CD4-positive, alpha-beta T cell treated with Interleukin-1 beta for 1 hour (primary cell): ENCODE measurements around the gene SARNP.
"Not testable (repeated sequence)": the region's sequence is repeated elsewhere in the genome, so short reads cannot be mapped to it uniquely, and the experiment has no call there.

ENCODE experiments used
- DNase-seq, 2 donors: peaks; one replicate each; pipeline ENCODE4 v3.0.0-alpha.2; 2020 to 2022

The SARNP gene

GRCh38 chr12:55817345-55818139 lies at the start of gene SARNP, which contains the start of gene ORMDL2:
SARNP (minus strand) TSS chr12:55817724; CDS start chr12:55817701, 23 bp downstream.
ORMDL2 (plus strand) TSS chr12:55818041; CDS start chr12:55819000, 959 bp downstream.
- DNase-seq, result peak; percentile 99

GRCh38 chr12:55866454-55867004 lies 49.0 kb upstream of the SARNP start:
- not testable (repeated sequence) for DNase-seq

- DNase-seq, result no peak
These were observed 47.8 kb upstream of the SARNP start for GRCh38 chr12:55865327-55865726.

GRCh38 chr12:55862931-55863330 lies 45.4 kb upstream of the SARNP start:
- not testable (repeated sequence) for DNase-seq

GRCh38 chr12:55862286-55862685 lies 44.8 kb upstream of the SARNP start:
- no peak for DNase-seq

- no peak for DNase-seq
These were observed 44.3 kb upstream of the SARNP start for GRCh38 chr12:55861871-55862270.

GRCh38 chr12:55861396-55861795 lies 43.9 kb upstream of the SARNP start:
- no peak for DNase-seq

DNA sequence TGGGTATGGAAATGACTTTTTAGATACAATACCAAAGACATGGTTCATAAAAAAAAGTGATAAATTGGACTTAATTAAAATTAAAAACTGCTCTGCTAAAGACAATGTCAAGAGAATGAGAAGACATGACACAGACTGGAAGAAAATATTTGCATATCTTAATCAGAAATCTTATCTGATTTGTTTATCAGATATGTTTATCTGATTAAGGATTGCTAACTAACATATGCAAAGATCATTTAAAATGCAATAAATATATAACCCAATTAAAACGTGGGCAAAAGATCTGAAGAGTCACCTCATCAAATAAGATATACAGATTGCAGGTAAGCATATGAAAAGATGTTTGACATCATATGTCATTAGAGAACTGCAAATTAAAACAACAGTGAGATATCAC lies 35.2 kb upstream of the SARNP start:
- DNase-seq, result no peak

GRCh38 chr12:55850893-55851292 lies 33.4 kb upstream of the SARNP start:
- no peak for DNase-seq

DNA sequence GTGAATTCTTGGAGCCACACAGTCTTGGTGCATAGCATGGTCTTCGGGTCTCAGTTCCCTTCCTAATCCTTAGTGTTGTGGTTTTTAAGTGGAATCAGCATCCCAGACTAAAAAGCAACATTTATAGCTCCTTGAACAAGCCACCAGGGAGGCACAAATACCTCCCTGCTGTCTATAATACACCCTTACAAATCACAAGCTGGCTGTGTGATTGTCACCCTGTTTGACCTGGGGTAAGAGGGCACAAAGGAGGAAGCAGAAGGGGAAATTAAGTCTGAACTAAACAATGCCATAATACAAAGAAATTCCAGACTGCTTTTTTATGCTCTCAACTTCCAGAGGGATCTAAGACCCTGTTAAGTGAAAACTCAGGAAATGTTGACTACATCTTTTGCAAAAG lies 32.9 kb upstream of the SARNP start:
- DNase-seq, result no peak

DNA sequence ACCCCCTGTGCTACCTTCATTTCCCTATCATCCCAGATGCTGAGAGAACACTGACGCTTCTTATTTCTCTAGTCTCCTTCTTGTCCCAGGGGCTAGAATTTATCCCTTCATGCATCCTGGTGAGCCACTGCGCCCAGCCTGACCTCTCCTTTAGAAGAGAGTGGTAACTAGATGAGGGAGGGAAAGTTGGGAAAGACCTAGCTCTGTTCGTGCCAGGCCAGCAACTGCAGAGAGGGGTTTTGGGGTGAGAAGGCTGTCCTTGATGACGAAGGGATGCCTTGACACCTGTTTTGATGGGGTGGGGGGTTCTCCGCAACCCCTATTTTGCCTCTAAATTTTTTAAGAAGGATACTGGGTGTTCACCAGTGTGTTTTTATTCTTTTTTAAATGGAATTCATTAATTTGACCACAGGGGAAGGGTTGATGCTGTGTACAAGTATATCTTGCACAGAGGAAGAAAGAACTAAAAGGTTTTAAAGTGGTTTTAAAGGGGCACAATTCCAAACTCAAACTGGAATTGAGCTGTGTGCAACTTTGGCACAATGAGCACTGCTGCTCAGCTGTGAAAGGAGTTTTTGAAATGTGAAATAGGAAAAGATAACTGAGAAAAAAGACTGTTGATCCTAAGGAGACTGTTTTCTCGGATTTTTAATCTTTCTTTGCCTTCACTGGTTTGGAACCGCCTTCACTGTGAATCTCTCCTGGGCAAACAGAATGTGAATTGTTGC lies 32.3 kb upstream of the SARNP start:
- DNase-seq, result no peak

DNA sequence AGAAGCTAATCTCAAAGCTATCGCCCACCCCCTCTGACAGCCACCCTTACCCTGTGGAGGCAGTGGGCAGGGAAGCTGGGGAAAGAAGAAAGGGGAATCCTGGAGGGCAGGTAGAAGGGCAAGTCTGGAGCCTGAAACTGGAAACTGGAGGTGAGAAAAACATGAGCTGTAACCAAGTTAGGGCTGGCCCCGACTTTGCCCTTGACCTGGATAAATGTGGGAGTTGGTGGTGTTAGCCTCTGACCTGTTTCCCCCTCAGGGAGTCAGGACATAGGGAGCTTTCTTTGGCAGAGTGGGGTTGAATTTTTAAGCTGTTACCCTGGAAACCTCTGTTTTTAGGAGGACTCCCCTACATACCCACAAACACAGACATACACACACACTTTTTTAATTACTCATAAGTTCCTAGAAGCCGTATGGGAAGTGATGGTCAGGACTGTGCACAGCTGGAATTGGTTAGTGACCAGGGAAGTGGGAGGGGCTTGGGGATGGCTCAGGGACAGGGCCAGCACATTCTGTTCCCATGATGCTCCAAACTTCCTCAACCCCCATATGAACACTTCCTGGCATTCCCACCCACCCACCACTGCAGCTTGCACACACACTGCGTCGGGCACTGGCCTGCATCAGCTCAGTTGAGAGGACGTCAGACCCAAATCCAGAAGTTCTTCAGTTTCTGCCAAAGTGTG lies 30.2 kb upstream of the SARNP start:
- peak in 1 of 2 donors; percentile 74 for DNase-seq

GRCh38 chr12:55847033-55847432 lies 29.5 kb upstream of the SARNP start:
- peak in 1 of 2 donors; percentile 51 for DNase-seq

DNA sequence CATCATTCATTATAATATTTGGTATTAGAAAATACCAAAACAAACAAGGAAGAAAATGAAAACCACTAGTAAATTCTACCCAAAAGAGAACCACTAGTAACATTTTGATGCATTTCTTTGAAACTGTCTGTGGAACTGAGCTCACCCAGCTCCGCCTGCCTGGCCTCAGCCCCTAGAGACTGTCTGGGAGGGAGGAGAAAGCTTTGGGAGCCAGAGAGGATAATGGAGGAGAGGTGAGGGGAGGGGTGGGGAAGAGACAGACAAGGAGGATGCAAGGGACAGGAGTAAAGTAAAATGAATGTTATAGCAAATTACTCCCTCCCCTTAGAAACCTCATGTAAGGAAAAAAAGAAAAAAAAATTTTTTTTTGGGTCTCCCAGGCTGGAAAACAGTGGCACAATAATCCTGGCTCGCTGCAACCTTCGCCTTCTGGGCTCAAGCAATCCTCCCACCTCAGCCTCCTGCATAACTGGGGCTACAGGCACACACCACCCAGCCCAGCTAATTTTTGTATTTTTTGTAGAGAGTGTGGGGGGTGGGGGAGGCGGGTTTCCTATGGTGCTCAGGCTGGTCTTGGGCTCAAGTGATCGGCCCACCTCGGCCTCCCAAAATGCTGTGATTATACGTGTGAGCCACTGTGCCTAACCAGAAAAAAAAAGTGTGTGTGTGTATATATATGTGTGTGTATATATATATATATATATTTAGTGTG lies 28.4 kb upstream of the SARNP start:
- DNase-seq, result no peak

GRCh38 chr12:55845361-55845760 lies 27.8 kb upstream of the SARNP start:
- peak in 1 of 2 donors; percentile 14 for DNase-seq

DNA sequence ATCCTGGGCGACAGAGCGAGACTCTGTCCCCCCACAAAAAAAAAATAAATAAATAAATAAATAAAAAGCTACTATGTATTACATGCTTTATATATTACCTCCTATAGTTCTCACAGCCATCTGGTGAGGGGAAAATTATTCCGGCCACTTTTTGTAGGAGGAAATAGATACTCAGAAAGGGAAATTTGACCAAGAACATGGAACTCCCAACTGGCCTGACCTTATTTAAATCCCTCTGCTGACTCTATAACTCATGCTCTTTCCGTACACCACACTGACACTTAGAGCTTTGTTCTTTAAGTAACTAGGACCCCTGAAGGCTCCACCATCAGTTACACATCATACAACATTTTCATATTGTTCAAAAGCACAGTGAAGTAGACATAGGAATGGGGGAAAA lies 27.4 kb upstream of the SARNP start:
- DNase-seq, result no peak

GRCh38 chr12:55843431-55843830 lies 25.9 kb upstream of the SARNP start:
- DNase-seq, result no peak

DNA sequence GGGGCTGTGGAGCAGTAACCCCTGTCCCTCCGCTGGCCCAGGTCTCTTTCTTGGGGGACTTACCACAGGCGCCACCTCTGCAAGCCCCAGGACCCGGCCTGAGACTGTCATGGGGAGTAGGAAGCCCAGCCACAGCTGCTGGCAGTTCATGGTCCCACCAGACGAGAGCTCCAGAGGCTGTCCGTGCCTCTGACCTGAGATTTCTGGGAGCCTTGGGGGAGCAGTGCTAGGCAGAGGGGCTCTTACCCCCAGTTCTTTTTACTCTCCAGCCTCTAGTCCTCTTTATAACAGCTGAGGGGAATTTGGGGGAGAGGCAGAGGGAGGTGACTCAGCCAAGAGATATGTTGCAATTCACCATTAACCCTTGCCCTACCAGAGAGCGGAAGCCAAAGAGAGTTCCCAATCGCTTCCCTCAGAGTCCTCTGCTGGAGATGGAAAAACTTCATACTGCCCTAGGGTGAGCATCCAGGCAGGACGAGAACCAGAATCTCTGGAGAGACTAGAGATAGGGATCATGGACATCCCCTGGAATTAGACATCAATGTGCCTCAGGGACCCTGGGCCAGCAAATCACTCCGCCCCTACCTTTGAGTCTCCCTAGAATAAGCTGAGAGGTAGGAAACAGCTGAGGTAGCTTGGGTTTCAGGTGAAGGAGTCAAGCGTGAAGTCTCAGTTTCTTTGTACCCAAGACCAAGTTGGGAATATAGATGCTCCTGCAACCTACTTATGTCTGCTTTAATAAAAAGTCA lies 25.3 kb upstream of the SARNP start, which contains the start of gene MMP19:
Gene MMP19, minus strand, starts transcription at position 256 of the 749 bp plus-strand sequence. Its CDS starts 106 bp downstream, at position 150.
- DNase-seq, result no peak

DNA sequence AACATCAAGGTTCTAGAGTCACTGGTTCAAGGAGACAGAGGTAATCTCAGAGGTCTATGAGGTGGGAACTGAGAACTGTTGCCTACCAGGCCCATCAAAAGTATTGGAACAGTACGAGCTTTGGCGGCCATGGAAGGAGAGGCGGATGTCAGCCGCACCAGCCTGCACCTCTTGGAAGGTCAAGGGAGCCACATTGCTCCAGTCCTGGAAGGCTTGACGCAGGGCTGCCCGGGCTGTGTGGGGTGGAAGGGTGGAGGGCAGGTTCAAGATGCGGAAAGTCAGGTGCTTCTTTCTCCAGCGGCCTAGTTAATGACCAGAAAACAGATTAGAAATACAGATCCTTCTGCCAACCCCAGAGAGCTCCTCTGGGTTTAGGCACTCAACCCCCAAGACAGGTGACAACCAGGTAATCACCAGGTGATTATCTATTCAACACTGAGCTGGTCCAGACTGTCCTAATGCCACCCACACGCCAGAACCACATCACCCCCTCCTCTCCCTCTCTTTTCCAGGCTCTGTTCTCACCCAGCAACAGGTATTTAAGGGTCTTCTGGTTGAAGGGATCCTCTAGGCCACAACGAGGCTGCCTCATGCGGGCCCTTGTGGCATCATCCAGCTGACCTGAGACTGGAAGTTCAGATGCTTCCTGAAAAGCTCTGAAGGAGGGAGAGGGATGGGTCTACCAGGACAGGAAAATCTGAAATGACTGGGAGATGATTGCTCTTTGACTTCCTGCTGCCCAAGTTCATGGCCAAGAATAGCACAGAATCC lies 23.2 kb upstream of the SARNP start:
- DNase-seq, result no peak

GRCh38 chr12:55839345-55840140 lies 22.0 kb upstream of the SARNP start:
- DNase-seq, result no peak
